ENCODE measurements around the gene PDCD1.
"Not testable (repeated sequence)": the region's sequence is repeated elsewhere in the genome, so short reads cannot be mapped to it uniquely, and the experiment has no call there.

Gene PDCD1

DNA sequence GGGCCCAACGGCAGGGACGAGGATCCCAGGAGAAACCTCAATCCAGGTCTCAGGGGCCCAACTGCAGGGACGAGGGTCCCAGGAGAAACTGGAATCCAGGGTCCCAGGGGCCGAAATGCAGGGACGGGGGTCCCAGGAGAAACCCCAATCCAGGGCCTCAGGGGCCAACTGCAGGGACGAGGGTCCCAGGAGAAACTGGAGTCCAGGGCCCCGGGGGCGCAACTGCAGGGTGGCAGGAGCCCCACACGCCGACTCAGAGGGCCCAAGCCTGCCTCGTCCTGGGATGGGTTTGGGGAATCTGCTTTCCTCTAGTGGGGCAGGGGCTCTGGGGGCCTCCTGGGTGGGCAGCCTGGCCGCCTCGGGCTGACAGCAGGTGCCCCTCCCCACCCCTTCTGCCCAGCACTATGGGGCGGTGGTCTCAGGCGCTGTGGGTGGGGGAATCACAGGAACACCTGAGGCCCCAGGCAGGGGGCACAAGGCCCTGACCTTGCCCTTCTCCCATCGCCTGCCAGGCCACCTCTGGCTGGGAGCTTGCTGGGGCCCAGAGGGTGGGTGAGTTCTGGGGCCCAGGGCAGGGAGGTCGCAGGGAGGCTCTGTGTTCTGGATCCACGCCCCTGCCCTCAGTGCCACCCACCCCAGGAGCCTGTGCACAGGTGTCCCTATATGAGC is 18.0 kb upstream of the PDCD1 start:
- no peak for DNase-seq

DNA sequence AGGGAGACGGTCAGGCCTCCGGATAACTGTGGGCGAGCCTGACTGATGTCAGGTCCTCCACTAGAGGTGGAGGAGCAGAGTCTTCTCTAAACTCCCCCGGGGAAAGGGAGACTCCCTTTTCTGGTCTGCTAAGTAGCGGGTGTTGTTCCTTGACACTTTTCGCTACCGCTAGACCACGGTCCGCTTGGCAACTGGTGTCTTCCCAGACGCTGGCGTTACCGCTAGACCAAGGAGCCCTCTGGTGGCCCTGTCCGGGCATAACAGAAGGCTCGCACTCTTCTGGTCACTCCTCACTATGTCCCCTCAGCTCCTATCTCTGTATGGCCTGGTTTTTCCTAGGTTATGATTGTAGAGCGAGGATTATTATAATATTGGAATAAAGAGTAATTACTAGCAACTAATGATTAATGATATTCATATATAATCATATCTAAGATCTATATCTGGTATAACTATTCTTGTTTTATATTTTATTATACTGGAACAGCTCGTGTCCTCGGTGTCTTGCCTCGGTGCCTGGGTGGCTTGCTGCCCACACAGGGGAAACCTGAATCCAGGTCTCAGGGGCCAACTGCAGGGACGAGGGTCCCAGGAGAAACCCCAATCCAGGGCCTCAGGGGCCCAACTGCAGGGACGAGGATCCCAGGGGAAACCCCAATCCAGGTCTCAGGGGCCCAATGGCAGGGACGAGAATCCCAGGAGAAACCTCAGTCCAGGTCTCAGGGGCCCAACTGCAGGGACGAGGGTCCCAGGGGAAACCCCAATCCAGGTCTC is 17.2 kb upstream of the PDCD1 start:
- DNase-seq, result not testable (repeated sequence)

DNA sequence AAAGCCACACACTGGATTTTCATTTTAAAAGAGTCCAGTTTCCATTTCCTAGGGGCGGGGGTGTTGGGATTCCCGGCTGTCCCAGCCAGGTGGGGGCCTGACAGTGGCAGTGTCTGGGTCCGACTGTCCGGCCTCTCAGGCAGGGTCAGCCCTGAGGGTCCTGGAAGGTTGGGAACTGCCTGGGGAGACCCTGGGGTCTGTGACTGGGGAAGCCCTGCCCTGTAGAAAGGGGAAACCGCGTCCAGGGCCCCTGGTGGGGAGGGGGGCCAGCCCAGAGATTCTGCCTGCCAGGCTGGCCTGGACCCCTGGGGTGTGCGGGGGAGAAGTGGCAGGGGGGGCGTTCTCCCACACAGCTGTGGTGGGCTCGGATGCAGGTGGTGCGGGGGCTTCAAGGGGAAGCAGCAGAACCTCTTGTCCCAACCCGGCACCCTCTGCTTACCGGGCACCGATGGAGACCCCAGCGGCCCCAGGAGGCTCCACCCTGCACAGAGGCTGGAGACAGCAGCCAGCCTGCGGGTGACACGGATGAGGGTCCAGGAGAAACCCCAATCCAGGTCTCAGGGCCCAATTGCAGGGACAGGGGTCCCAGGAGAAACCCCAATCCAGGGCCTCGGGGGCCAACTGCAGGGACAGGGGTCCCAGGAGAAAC is 15.7 kb upstream of the PDCD1 start:
- DNase-seq, result no peak

- no peak for DNase-seq
These were observed 15.1 kb upstream of the PDCD1 start for GRCh38 chr2:241873803-241874110.

DNA sequence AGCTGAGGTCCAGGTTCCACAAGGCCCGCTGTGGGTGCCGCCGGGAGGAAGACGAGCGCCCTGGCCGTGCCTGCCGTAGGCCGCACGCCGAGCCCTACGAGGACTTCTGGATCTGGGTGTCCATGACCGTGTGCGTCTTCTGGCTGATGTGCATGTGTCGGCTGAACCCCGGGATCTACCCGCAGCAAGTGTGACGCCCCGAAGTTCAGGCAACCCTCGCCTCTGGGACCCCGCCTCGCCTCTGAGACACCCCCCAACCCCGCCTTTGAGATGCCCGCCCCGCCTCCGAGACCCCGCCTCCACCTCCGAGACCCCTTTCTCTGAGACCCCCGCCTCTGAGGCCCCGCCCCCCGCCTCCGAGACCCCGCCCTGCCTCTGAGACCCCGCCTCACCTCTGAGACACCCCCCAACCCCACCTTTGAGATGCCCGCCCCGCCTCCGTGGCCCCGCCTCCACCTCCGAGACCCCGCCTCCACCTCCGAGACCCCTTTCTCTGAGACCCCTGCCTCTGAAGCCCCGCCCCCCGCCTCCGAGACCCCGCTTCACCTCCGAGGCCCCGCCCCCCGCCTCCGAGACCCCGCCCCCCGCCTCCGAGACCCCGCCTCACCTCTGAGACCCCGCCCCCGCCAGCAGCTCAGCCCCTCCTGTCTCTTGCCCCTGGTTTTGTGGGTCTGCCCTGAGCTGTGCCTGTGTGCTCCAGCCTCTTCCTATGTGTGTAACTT is 14.5 kb upstream of the PDCD1 start:
- no peak for DNase-seq

DNA sequence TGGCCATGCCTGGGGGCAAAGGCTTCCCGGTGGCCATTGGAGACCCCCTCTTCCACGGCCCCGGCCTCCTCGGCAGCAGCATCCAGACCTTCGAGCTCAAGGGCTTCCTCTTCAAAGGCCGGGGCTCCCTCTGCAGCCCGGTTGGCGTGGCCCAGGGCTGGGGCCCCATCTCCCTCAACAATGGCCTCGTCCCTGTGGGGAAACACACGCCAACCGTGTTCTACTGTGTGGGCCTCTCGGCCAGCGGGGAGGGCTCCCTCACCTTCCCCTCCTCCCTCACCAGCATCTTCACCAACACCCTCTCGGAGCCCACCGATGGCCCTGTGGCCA is 13.6 kb upstream of the PDCD1 start:
- no peak for DNase-seq

- DNase-seq, result no peak
These were observed 13.0 kb upstream of the PDCD1 start for GRCh38 chr2:241871538-241872312.

- DNase-seq, result no peak
These were observed 12.2 kb upstream of the PDCD1 start for GRCh38 chr2:241870611-241871537.

DNA sequence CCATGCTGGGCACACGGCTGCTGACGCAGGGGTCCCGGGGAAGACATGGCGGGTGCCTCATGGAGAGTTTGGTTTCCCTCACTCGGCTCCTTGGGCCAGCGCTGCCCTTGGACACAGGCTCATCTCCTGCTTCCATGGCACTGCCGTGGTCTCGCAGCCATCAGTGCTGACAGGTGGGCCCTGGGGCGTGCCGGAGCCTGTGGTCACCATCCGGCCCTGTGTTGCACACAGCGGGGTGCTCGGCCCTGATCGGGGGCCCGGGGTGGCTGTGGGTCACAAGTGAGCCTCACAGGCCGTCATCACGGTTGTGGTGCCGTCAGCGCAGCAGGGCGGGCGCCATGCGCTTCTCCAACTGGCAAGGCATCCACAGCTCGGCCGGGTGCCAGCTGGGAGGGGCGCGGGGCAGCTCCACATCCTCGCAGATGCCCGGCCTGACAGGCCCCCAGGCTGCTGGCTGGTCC is 11.4 kb upstream of the PDCD1 start:
- no peak for DNase-seq

DNA sequence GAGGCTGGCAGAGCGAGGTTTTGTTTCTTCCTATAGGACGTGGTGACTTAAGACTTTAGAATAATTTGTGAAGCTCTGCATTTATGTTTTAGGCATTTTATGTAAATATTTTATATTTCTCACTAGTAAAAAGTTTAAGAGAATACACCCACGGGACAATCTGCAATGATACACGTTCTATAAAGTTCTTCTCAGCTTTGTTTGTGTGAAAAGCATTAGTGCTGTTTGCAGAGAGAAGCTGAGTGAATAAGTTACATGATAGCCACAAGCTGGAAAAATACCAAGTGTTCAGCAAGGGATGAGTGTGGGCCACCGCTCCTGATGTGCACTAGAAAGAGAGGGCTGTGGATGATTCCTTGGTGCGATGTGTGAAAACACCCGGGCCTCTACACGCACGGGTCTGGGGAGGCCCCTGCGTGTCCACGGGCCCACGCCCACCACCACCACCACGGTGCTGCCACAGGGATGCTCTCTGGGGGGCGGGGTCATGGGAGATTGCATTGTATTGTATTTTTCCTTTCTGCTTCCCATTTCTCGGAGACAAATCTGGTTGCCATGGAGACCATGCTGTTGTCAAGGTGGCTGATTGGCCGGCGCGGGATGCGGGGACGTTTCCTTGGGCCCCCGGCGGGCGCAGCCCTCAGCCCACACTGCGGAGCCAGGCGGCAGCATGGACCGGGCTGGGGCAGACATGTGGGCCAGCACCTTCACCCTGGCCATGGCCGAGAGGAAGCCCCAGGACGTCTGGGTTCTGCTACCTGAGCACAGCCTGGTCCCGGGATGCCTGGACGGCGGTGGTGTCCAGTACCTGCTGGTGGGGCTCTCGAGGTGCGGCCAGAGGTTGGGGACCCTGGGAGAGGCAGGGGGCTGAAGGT is 10.6 kb upstream of the PDCD1 start, which contains the start of gene RTP5:
TSS of gene RTP5 (plus strand) at position 643 of the 875 bp plus-strand sequence. CDS start at position 671, 28 bp downstream.
- no peak for DNase-seq

- peak; percentile 33 for DNase-seq
These were observed 10.0 kb upstream of the PDCD1 start for GRCh38 chr2:241868661-241869081.

GRCh38 chr2:241867776-241868420 is 9.2 kb upstream of the PDCD1 start:
- no peak for DNase-seq

- no peak for DNase-seq
These were observed 8.3 kb upstream of the PDCD1 start for GRCh38 chr2:241866790-241867645.

- peak; percentile 13 for DNase-seq
These were observed 7.5 kb upstream of the PDCD1 start for GRCh38 chr2:241865957-241866789.

- no peak for DNase-seq
These were observed 6.8 kb upstream of the PDCD1 start for GRCh38 chr2:241865416-241865956.

DNA sequence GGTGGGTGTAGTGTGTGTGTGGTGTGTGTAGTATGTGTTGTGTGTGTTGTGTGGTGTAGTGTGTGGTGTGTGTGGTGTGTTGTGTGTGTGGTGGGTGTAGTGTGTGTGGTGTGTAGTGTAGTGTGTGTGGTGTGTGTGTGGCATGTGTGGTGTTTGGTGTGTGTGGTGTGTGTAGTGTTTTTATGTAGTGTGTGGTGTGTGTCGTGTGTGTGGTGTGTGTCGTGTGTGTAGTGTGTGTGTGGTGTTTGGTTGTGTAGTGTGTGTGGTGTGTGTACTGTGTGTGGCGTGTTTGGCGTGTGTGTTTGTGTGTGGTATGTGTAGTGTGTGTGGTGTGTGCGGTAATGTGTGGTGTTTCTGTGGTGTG is 6.1 kb upstream of the PDCD1 start:
- DNase-seq, result no peak

DNA sequence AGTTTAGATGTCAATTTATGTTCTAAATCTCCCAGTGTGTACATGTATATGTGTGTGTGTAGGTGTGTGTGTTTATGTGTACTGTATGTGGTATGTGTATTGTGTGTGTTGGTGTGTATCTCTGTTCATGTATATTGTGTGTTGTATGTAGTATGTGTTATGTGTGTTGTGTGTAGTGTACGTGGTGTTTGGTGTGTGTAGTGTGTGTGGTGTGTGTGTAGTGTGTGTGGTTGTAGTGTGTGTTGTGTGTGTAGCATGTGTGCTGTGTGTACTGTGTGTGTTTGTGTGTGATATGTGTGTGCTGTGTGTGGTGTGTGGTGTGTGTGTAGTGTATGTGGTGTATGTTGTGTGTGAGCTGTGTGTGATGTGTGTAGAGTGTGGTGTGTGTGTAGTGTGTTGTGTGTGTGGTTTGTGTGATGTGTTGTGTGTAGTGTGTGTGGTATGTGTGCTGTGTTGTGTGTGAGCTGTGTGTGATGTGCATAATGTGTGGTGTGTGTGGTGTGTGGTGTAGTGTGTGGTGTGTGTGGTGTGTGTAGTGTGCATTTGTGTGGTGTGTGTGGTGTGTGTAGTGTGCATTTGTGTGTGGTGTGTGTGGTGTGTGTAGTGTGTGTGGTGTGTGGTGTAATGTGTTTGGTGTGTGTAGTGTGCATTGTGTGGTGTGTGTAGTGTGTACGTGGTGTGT is 5.6 kb upstream of the PDCD1 start:
- DNase-seq, result no peak

Measured in NCI-H345 (cell line).